Adrenal gland (tissue), 5 donors: ENCODE measurements around the gene RBL1.

Source experiments
- POLR2A ChIP-seq, 2 donors: fragments of 450-650 bp; IDR thresholded peaks; one replicate each; pipeline ENCODE4 v1.6.1; 2017; ENCODE audit warnings: antibody characterized with exemption in 2 of 2, mild to moderate bottlenecking in 2 of 2, moderate library complexity in 1 of 2
- TF ChIP-seq, protein P1 (sequence below), 6 experiments: fragments of 450-650 bp in 4 of 6; fragments of 200-600 bp in 2 of 6; sonication (generic) in 1 of 6; IDR thresholded peaks; 1 replicate in 5 of 6; 2 replicates in 1 of 6; pipeline versions ENCODE4 v1.5.1 to v1.8.0; 2016 to 2021; ENCODE audit warnings: antibody characterized with exemption in 6 of 6, mild to moderate bottlenecking in 2 of 6, moderate library complexity in 1 of 6
- donor health status: DM: no; HTN: no; CAD: no.

DNA sequence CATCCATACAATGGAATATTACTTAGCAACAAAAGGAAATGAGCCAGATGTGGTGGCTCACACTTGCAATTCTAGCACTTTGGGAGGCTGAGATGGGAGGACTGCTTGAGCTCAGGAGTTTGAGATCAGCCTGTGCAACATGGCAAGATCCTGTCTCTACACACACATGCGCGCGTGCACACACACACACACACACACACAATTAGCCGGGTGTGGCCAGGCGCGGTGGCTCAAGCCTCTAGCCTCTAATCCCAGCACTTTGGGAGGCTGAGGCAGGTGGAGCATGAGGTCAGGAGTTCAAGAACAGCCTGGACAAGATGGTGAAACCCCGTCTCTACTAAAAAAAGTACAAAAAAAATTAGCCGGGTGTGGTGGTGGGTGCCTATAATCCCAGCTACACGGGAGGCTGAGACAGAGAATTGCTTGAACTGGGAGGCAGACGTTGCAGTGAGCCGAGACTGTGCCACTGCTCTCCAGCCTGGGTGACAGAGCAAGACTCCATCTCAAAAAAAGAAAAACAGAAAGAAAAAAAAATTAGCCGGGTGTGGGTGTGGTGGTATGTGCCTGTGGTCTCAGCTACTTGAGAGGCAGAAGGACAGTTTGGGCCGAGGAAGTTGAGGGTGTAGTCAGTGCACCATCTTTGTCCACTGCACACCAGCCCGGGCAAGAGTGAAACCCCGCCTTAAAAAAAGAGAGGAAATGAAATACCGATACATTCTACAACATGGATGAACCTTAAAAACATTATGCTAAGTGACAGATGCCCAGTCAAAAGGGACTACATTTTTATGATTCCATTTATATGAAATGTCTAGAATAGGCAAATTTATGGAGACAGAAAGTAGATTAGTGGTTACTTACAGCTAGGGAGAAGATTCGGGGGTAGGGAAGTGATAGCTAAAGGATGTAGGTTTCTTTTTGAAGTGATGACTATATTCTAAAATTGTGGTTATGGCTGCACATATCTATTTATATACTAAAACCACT lies 52.5 kb downstream of the RBL1 start:
- TF ChIP-seq, protein P1, sequence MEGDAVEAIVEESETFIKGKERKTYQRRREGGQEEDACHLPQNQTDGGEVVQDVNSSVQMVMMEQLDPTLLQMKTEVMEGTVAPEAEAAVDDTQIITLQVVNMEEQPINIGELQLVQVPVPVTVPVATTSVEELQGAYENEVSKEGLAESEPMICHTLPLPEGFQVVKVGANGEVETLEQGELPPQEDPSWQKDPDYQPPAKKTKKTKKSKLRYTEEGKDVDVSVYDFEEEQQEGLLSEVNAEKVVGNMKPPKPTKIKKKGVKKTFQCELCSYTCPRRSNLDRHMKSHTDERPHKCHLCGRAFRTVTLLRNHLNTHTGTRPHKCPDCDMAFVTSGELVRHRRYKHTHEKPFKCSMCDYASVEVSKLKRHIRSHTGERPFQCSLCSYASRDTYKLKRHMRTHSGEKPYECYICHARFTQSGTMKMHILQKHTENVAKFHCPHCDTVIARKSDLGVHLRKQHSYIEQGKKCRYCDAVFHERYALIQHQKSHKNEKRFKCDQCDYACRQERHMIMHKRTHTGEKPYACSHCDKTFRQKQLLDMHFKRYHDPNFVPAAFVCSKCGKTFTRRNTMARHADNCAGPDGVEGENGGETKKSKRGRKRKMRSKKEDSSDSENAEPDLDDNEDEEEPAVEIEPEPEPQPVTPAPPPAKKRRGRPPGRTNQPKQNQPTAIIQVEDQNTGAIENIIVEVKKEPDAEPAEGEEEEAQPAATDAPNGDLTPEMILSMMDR (IDR thresholded peaks at IDR 0.05): no peak
- no peak for TF ChIP-seq POLR2A (IDR thresholded peaks at IDR 0.05)
